GM12878 (cell line): ENCODE measurements around the gene F7. TPM values are rescaled to one million over a fixed set of nuclear protein-coding genes. Genes with fewer than 3 reads are reported as not detected.

ENCODE experiments used
- ATAC-seq: fragments of 200-7000 bp; cut with Tn5 transposase; 3 replicates; pipeline ENCODE4 v1.9.1; 2020; ENCODE audit warnings: mild to moderate bottlenecking, moderate library complexity
- BruUV-seq: library from RNA; stranded (reverse); fragments of 400-500 nt; replicated peaks from 2 replicates; lab custom pipeline; 2021; lab: Mats Ljungman, UMichigan
- CTCF ChIA-PET: fragments of 300-600 bp; sonication (Branson Sonifier 250); formaldehyde crosslinking; extraction: SDS; loops from one replicate; lab custom pipeline; 2021; ENCODE audit warnings: inconsistent platforms; lab: Yijun Ruan, JAX
- POLR2A ChIA-PET: fragments of 350-600 bp; formaldehyde crosslinking; extraction: SDS; loops from one replicate; lab custom pipeline; 2021; ENCODE audit warnings: inconsistent platforms; lab: Charles Lee
- RAD21 ChIA-PET: fragments of 300-600 bp; sonication (Branson Sonifier 250); formaldehyde crosslinking; loops from one replicate; lab custom pipeline; 2023; ENCODE audit warnings: antibody characterized with exemption; ENCODE audit not compliant: unreplicated experiment; lab: Charles Lee
- SMC1A ChIA-PET: fragments of 300-600 bp; sonication (Branson Sonifier 250); formaldehyde crosslinking; loops from one replicate; lab custom pipeline; 2023; ENCODE audit not compliant: unreplicated experiment, uncharacterized antibody; lab: Charles Lee
- DNase-seq: peaks from one replicate; pipeline ENCODE4 v3.0.0-alpha.2; 2011; ENCODE audit warnings: low read depth, low spot score
- FAIRE-seq: peaks from 3 replicates; lab custom pipeline; 2011; peaks lifted over from hg19 to GRCh38; lab: Jason Lieb, UNC
- H2AFZ ChIP-seq: 2 replicates; pipeline ENCODE4 v1.6.0; 2011; ENCODE audit warnings: low read depth, low read length, control low read depth; ENCODE audit not compliant: control insufficient read depth
- H3K27ac ChIP-seq: 2 replicates; pipeline ENCODE4 v1.5.1; 2011; ENCODE audit warnings: control low read depth; ENCODE audit not compliant: control insufficient read depth, insufficient read depth
- H3K27me3 ChIP-seq, 2 experiments: replicated peaks in 1 of 2; 2 replicates each; pipeline versions ENCODE4 v1.6.0 to v1.6.1; 2011; ENCODE audit warnings: low read length in 1 of 2; ENCODE audit not compliant: control insufficient read depth in 2 of 2, insufficient read depth in 2 of 2
- H3K36me3 ChIP-seq, 2 experiments: 2 replicates each; pipeline ENCODE4 v1.5.1; 2011; ENCODE audit warnings: low read length in 1 of 2; ENCODE audit not compliant: control insufficient read depth in 2 of 2, insufficient read depth in 2 of 2
- H3K4me1 ChIP-seq: 2 replicates; pipeline ENCODE4 v1.6.1; 2011; ENCODE audit warnings: mild to moderate bottlenecking, low read length, moderate library complexity, mixed read lengths; ENCODE audit not compliant: control insufficient read depth, insufficient read depth
- H3K4me2 ChIP-seq: 2 replicates; pipeline ENCODE4 v1.6.0; 2011; ENCODE audit warnings: control low read depth; ENCODE audit not compliant: control insufficient read depth, insufficient read depth
- H3K4me3 ChIP-seq: fragments of 200-600 bp; sonication (generic); 2 replicates; pipeline ENCODE4 v1.5.1; 2016
- H3K79me2 ChIP-seq: 2 replicates; pipeline ENCODE4 v1.6.0; 2011; ENCODE audit warnings: low read length; ENCODE audit not compliant: control insufficient read depth, insufficient read depth
- H3K9ac ChIP-seq: 2 replicates; pipeline ENCODE4 v1.8.0; 2011; ENCODE audit warnings: low read length, control low read depth, mixed read lengths; ENCODE audit not compliant: control insufficient read depth, insufficient read depth
- H3K9me3 ChIP-seq: replicated peaks from 3 replicates; pipeline ENCODE4 v1.5.1; 2011; ENCODE audit warnings: mild to moderate bottlenecking, low read length; ENCODE audit not compliant: control insufficient read depth, insufficient read depth
- H4K20me1 ChIP-seq: 2 replicates; pipeline ENCODE4 v1.6.0; 2011; ENCODE audit not compliant: control insufficient read depth, insufficient read depth
- ATF7 ChIP-seq: fragments of 450-650 bp; IDR thresholded peaks from 2 replicates; pipeline ENCODE4 v1.6.1; 2016; ENCODE audit warnings: low read depth, mild to moderate bottlenecking
- BCL11A ChIP-seq: IDR thresholded peaks from 2 replicates; pipeline ENCODE4 v1.6.1; 2011; ENCODE audit warnings: low read depth, low read length
- BMI1 ChIP-seq: fragments of 450-650 bp; IDR thresholded peaks from 2 replicates; pipeline ENCODE4 v1.6.1; 2016; ENCODE audit warnings: mild to moderate bottlenecking, moderate library complexity, borderline replicate concordance
- CHD4 ChIP-seq: fragments of 200-600 bp; sonication (generic); IDR thresholded peaks from 2 replicates; pipeline ENCODE4 v1.6.1; 2016; ENCODE audit warnings: mild to moderate bottlenecking
- ESRRA ChIP-seq: IDR thresholded peaks from 2 replicates; pipeline ENCODE4 v1.6.1; 2012; ENCODE audit warnings: mild to moderate bottlenecking, low read length, improper control_type of control experiment
- FOS ChIP-seq: IDR thresholded peaks from 3 replicates; pipeline ENCODE4 v1.6.1; 2011; ENCODE audit warnings: borderline replicate concordance; ENCODE audit not compliant: insufficient read length; ENCODE audit errors: extremely low read depth
- LARP7 ChIP-seq: fragments of 450-650 bp; IDR thresholded peaks from 2 replicates; pipeline ENCODE4 v1.6.1; 2017; ENCODE audit warnings: mild to moderate bottlenecking
- NFIC ChIP-seq: IDR thresholded peaks from 2 replicates; pipeline ENCODE4 v1.6.1; 2012; ENCODE audit warnings: low read depth, mild to moderate bottlenecking, inconsistent platforms, low read length, moderate library complexity
- NR2C1 ChIP-seq: fragments of 450-650 bp; IDR thresholded peaks from 2 replicates; pipeline ENCODE4 v1.6.1; 2017; ENCODE audit warnings: antibody characterized with exemption, mild to moderate bottlenecking, moderate library complexity
- SUPT20H ChIP-seq: IDR thresholded peaks from 2 replicates; pipeline ENCODE4 v1.6.1; 2011; ENCODE audit warnings: low read depth, mild to moderate bottlenecking, low read length, moderate library complexity, borderline replicate concordance; ENCODE audit not compliant: control insufficient read depth
- TAF1 ChIP-seq: IDR thresholded peaks from 2 replicates; pipeline ENCODE4 v1.6.1; 2011; ENCODE audit warnings: mild to moderate bottlenecking, low read depth, low read length, borderline replicate concordance
- TCF3 ChIP-seq: IDR thresholded peaks from 2 replicates; pipeline ENCODE4 v1.6.1; 2012; ENCODE audit warnings: low read depth, mild to moderate bottlenecking, low read length, borderline replicate concordance; ENCODE audit not compliant: insufficient read depth
- WRNIP1 ChIP-seq: IDR thresholded peaks from 2 replicates; pipeline ENCODE4 v1.6.1; 2011; ENCODE audit warnings: low read depth, low read length, improper control_type of control experiment, borderline replicate concordance
- YBX1 ChIP-seq: fragments of 450-650 bp; IDR thresholded peaks from 2 replicates; pipeline ENCODE4 v1.6.1; 2016; ENCODE audit warnings: antibody characterized with exemption
- YY1 ChIP-seq: IDR thresholded peaks from 2 replicates; pipeline ENCODE4 v1.6.1; 2011; ENCODE audit warnings: low read depth, mild to moderate bottlenecking, low read length
- ZNF274 ChIP-seq: IDR thresholded peaks from one replicate; pipeline ENCODE4 v1.8.0; 2011; ENCODE audit not compliant: insufficient read length, insufficient read depth
- WGBS: methylation state at CpG from one replicate; pipeline ENCODE4 v1.1.6; 2016; ENCODE audit warnings: low lambda C conversion rate; ENCODE audit not compliant: insufficient replicate concordance, insufficient coverage; ENCODE audit errors: missing lambda C conversion rate; 5-methylcytosine and 5-hydroxymethylcytosine counted together
- in situ Hi-C: fragments of 300-500 bp; cut with MboI; formaldehyde crosslinking; loops from 9 replicates; pipeline ENCODE4 v1.14.3; 2018; ENCODE audit warnings: mixed read lengths
- intact Hi-C: fragments of 100-400 bp; cut with micrococcal nuclease; formaldehyde crosslinking; loops from one replicate; pipeline ENCODE4 v1.14.2; 2022; ENCODE audit not compliant: unreplicated experiment
- polyA plus RNA-seq, 11 experiments: library from polyadenylated mRNA; depleted of rRNA in 4 of 11; unstranded in 6 of 11; stranded (reverse) in 5 of 11; fragments of >200 nt; fragmentation: Nextera tagmentation in 4 of 11; fragmentation: Illumina TruSeq in 1 of 11; extraction: Ambion mirVana in 4 of 11; extraction: Trizol in 1 of 11; gene quantifications; 1 replicate in 1 of 11; 2 replicates in 10 of 11; pipeline versions ENCODE4 v1.2.1 to v1.2.3, GENCODE V29; 2011 to 2016; ENCODE audit warnings: inconsistent platforms in 2 of 11, missing spikeins in 2 of 11, low read depth in 1 of 11
- total RNA-seq, 4 experiments: library from RNA; depleted of rRNA in 3 of 4; stranded (reverse); fragments of >200 nt in 3 of 4; fragmentation: Illumina TruSeq in 1 of 4; extraction: Trizol in 1 of 4; gene quantifications; 2 replicates each; pipeline versions ENCODE4 v1.2.1 to v1.2.3, GENCODE V29; 2013 to 2021
- TF ChIP-seq, protein P1 (sequence below), 3 experiments: IDR thresholded peaks in 2 of 3; conservative IDR thresholded peaks in 1 of 3; 2 replicates each; pipeline ENCODE4 v1.5.1; 2011; ENCODE audit warnings: low read depth in 3 of 3, low read length in 3 of 3, mild to moderate bottlenecking in 3 of 3, control low read depth in 2 of 3, moderate library complexity in 2 of 3, inconsistent platforms in 1 of 3, mixed read lengths in 1 of 3; ENCODE audit not compliant: control insufficient read depth in 2 of 3, insufficient read depth in 1 of 3; ENCODE audit errors: extremely low read depth in 1 of 3
- TF ChIP-seq, protein P2 (sequence below): fragments of 450-650 bp; IDR thresholded peaks from 2 replicates; pipeline ENCODE4 v1.6.1; 2018; ENCODE audit warnings: mild to moderate bottlenecking, low read depth, moderate library complexity; ENCODE audit not compliant: partially characterized antibody
- TF ChIP-seq, protein P3 (sequence below): fragments of 450-650 bp; IDR thresholded peaks from 2 replicates; pipeline ENCODE4 v1.6.1; 2017; ENCODE audit warnings: low read depth, mild to moderate bottlenecking, moderate library complexity

The F7 gene
- total and polyA plus RNA-seq, 10 of the 15 experiments (the other 5 are each of a cell fraction or from before 2014, with no cell fraction given): not detected

DNA sequence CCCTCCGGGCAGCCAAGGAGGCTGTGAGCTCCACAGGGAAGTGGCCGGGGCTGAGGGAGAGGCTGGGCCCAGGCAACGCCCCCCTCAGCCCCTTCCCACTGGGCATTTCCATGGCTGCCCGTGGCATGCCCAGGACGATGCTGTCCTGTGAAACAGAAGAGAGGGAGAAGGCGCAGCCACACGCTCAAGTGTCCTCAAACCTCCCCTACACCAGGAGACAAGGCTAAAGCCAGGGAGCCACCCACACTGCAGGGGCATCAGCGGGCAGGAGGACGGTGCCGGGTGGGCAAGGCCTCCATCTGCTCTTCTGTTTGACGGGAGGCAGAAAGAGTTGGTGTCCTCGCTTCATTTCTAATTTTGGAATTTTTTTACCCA lies 38.7 kb downstream of the F7 start (continued):
- no peak for TF ChIP-seq ATF7
- no peak for TF ChIP-seq NR2C1
- TF ChIP-seq, protein P1, sequence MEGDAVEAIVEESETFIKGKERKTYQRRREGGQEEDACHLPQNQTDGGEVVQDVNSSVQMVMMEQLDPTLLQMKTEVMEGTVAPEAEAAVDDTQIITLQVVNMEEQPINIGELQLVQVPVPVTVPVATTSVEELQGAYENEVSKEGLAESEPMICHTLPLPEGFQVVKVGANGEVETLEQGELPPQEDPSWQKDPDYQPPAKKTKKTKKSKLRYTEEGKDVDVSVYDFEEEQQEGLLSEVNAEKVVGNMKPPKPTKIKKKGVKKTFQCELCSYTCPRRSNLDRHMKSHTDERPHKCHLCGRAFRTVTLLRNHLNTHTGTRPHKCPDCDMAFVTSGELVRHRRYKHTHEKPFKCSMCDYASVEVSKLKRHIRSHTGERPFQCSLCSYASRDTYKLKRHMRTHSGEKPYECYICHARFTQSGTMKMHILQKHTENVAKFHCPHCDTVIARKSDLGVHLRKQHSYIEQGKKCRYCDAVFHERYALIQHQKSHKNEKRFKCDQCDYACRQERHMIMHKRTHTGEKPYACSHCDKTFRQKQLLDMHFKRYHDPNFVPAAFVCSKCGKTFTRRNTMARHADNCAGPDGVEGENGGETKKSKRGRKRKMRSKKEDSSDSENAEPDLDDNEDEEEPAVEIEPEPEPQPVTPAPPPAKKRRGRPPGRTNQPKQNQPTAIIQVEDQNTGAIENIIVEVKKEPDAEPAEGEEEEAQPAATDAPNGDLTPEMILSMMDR (IDR thresholded peaks at IDR 0.05 in 2 of 3, conservative IDR thresholded peaks at IDR 0.05 in 1 of 3; ENCODE audit: control insufficient read depth in 2 of 3, extremely low read depth in 1 of 3, insufficient read depth in 1 of 3, low read depth in 3 of 3, low read length in 3 of 3): no peak
- TF ChIP-seq TCF3: no peak
- no peak for TF ChIP-seq YBX1
- TF ChIP-seq YY1: no peak
- TF ChIP-seq ZNF274: no peak
- TF ChIP-seq, protein P2, sequence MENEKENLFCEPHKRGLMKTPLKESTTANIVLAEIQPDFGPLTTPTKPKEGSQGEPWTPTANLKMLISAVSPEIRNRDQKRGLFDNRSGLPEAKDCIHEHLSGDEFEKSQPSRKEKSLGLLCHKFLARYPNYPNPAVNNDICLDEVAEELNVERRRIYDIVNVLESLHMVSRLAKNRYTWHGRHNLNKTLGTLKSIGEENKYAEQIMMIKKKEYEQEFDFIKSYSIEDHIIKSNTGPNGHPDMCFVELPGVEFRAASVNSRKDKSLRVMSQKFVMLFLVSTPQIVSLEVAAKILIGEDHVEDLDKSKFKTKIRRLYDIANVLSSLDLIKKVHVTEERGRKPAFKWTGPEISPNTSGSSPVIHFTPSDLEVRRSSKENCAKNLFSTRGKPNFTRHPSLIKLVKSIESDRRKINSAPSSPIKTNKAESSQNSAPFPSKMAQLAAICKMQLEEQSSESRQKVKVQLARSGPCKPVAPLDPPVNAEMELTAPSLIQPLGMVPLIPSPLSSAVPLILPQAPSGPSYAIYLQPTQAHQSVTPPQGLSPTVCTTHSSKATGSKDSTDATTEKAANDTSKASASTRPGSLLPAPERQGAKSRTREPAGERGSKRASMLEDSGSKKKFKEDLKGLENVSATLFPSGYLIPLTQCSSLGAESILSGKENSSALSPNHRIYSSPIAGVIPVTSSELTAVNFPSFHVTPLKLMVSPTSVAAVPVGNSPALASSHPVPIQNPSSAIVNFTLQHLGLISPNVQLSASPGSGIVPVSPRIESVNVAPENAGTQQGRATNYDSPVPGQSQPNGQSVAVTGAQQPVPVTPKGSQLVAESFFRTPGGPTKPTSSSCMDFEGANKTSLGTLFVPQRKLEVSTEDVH: no peak
- TF ChIP-seq, all 136 proteins: peak for 0

DNA sequence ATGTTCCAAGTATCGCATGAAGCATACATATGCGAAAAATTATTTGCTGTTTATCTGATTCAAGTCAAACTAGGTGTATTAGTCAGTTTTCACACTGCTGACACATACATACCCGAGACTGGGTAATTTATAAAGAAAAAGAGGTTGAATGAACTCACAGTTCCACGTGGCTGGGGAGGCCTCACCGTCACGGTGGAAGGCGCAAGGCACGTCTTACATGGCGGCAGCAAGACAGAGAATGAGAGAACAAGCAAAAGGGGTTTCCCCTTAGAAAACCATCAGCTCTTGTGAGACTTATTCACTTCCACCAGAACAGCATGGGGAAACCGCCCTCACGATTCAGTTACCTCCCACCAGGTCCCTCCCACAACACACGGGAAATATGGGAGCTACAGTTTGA lies 39.9 kb downstream of the F7 start:
- ChIA-PET SMC1A (no interaction called here), CTCF (no interaction called here), POLR2A (interaction anchor here (0.6 kb wide), 1 partner anchor 47 kb away, joined by 3 read pairs; no protein-coding TSS in a partner anchor), RAD21 (no interaction called here)
- in situ Hi-C loops (no loop called here), intact Hi-C loops (no loop called here)
- H3K79me2 ChIP-seq: no peaks in the 10 kb centered on the region
- DNase-seq: no peak
- H3K9ac ChIP-seq: no peak overlapping the region
- H3K36me3 ChIP-seq: no peaks in the 10 kb centered on the region
- H3K9me3 ChIP-seq: no peaks in the 10 kb centered on the region; the same call in 2 of the 3 replicates
- FAIRE-seq: no peak
- no peaks in the 10 kb centered on the region for H3K4me1 ChIP-seq
- no peak for ATAC-seq
- no peaks in the 10 kb centered on the region; a peak in 1 of 4 replicates for H3K27me3 ChIP-seq
- H3K27ac ChIP-seq: no peak overlapping the region
- H3K4me2 ChIP-seq: no peak overlapping the region
- no peaks in the 10 kb centered on the region for H4K20me1 ChIP-seq
- no peak overlapping the region for H3K4me3 ChIP-seq
- 7% methylated on average over 12 of the region's 12 CpGs for WGBS
- no TSS peak for BruUV-seq
- no peak overlapping the region for H2AFZ ChIP-seq
- TF ChIP-seq LARP7 (no peak), BMI1 (no peak), WRNIP1 (no peak), CHD4 (no peak), NFIC (no peak), FOS (no peak), ESRRA (no peak), TAF1 (no peak), SUPT20H (no peak), BCL11A (no peak)
- TF ChIP-seq, protein P3, sequence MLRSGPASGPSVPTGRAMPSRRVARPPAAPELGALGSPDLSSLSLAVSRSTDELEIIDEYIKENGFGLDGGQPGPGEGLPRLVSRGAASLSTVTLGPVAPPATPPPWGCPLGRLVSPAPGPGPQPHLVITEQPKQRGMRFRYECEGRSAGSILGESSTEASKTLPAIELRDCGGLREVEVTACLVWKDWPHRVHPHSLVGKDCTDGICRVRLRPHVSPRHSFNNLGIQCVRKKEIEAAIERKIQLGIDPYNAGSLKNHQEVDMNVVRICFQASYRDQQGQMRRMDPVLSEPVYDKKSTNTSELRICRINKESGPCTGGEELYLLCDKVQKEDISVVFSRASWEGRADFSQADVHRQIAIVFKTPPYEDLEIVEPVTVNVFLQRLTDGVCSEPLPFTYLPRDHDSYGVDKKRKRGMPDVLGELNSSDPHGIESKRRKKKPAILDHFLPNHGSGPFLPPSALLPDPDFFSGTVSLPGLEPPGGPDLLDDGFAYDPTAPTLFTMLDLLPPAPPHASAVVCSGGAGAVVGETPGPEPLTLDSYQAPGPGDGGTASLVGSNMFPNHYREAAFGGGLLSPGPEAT: no peak
